Testis (tissue), 3 donors: ENCODE results near the gene CDH24. TPM values are rescaled to one million over a fixed set of nuclear protein-coding genes. Genes with fewer than 3 reads are reported as not detected.

ENCODE experiments used
- DNase-seq: peaks from one replicate; pipeline ENCODE4 v3.0.0-alpha.2; 2019
- H3K27ac ChIP-seq, 2 donors: fragments of 200-600 bp; sonication (generic); one replicate each; pipeline ENCODE4 v1.5.1; 2019
- H3K27me3 ChIP-seq: fragments of 200-600 bp; sonication (generic); one replicate; pipeline ENCODE4 v1.5.1; 2019
- H3K36me3 ChIP-seq: fragments of 200-600 bp; sonication (generic); one replicate; pipeline ENCODE4 v1.5.1; 2017; ENCODE audit warnings: low read depth; ENCODE audit errors: missing control alignments
- H3K4me1 ChIP-seq: fragments of 200-600 bp; sonication (generic); one replicate; pipeline ENCODE4 v1.5.1; 2019
- H3K4me3 ChIP-seq, 2 donors: fragments of 200-600 bp; sonication (generic); one replicate each; pipeline ENCODE4 v1.5.1; 2017 to 2019
- H3K9me3 ChIP-seq: fragments of 200-600 bp; sonication (generic); one replicate; pipeline ENCODE4 v1.5.1; 2017
- CTCF ChIP-seq, 3 experiments: fragments of 450-650 bp in 2 of 3; fragments of 200-600 bp in 1 of 3; sonication (generic) in 1 of 3; IDR thresholded peaks; one replicate each; pipeline ENCODE4 v1.5.1; 2016 to 2019; ENCODE audit warnings: antibody characterized with exemption in 3 of 3, mild to moderate bottlenecking in 2 of 3, moderate library complexity in 1 of 3
- POLR2A ChIP-seq: fragments of 450-650 bp; IDR thresholded peaks from one replicate; pipeline ENCODE4 v1.6.1; 2017; ENCODE audit warnings: antibody characterized with exemption, mild to moderate bottlenecking, moderate library complexity
- WGBS, 2 donors: methylation state at CpG; one replicate each; pipeline ENCODE4 v1.1.5; 2018; 5-methylcytosine and 5-hydroxymethylcytosine counted together
- intact Hi-C: fragments of 100-400 bp; cut with DNase I; formaldehyde crosslinking; loops from one replicate; pipeline ENCODE4 v1.15.1; 2023; ENCODE audit warnings: low total_unique reads
- polyA plus RNA-seq: library from polyadenylated mRNA; stranded (reverse); fragments of 350-450 nt; fragmentation: Illumina TruSeq; extraction: RNeasy Lipid Tissue Mini Kit (QIAGEN cat#74804); gene quantifications from one replicate; pipeline ENCODE4 v1.2.3, GENCODE V29; 2014; ENCODE audit warnings: low read depth, low replicate concordance; ENCODE audit not compliant: insufficient read depth
- total RNA-seq, 2 donors: library from RNA; depleted of rRNA; stranded (reverse); fragments of >200 nt; gene quantifications; one replicate each; pipeline ENCODE4 v1.2.3, GENCODE V29; 2016

The CDH24 gene
- total and polyA plus RNA-seq, 3 donors from 2014 or later, result 3.9 to 10.2 (median 10.2) TPM

- 95% methylated on average over 1 of the region's 1 CpG for WGBS, 2 donors
- H3K4me3 ChIP-seq, result no peak overlapping the region
- no peaks in the 10 kb centered on the region for H3K36me3 ChIP-seq
- no peaks in the 10 kb centered on the region for H3K27me3 ChIP-seq
- no peak for DNase-seq
- TF ChIP-seq POLR2A (no peak), CTCF (IDR thresholded peaks at IDR 0.05) (no peak)
- H3K27ac ChIP-seq, result no peak overlapping the region
- intact Hi-C loops, result no loop called here
- no peaks in the 10 kb centered on the region for H3K9me3 ChIP-seq
- peaks cover 20% of the 10 kb centered on the region for H3K4me1 ChIP-seq
Measured at GRCh38 chr14:23074906-23075305, 17.6 kb upstream of the CDH24 start.

DNA sequence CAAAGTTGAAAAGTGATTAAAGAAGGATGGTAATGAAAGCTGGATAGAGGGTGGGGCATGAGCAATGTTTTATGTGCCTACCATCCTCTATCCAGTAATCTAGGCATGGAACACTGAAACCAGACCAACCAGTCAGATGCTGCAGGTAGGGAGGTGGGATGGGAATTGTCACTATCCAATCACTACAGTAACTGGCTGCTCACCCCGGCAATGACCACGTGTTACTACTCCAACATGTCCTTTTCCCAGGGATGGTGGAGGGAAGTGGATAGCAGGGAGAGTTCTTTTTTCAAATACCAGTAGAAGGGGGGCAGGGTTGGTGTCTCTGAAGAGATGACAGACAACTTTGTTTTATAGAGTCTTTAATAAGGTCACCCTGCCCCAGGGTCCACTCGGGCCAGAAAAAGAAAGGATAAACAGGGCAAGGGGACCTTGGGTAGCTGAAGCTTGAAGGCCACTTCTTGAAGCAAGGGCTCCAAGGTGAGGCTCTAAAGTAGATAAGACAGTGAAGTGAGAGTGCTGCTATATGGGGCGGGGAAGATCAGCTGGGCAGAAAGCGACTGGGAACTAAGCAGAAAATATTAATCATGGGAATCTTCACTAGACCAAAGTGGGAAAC lies 14.7 kb upstream of the CDH24 start:
- H3K36me3 ChIP-seq, result no peaks in the 10 kb centered on the region
- DNase-seq, result no peak
- intact Hi-C loops, result no loop called here
- WGBS, 2 donors, result 54 to 60% methylated on average over 5 of the region's 5 CpGs
- H3K4me1 ChIP-seq, result peaks cover 36% of the 10 kb centered on the region
- peak overlapping the region; percentile 77 to 82 for H3K27ac ChIP-seq
- H3K9me3 ChIP-seq, result no peaks in the 10 kb centered on the region
- H3K27me3 ChIP-seq, result no peaks in the 10 kb centered on the region
- H3K4me3 ChIP-seq, result peak overlapping the region in 1 of 2 donors; percentile 68
- TF ChIP-seq CTCF (IDR thresholded peaks at IDR 0.05) (no peak), POLR2A (no peak)

DNA sequence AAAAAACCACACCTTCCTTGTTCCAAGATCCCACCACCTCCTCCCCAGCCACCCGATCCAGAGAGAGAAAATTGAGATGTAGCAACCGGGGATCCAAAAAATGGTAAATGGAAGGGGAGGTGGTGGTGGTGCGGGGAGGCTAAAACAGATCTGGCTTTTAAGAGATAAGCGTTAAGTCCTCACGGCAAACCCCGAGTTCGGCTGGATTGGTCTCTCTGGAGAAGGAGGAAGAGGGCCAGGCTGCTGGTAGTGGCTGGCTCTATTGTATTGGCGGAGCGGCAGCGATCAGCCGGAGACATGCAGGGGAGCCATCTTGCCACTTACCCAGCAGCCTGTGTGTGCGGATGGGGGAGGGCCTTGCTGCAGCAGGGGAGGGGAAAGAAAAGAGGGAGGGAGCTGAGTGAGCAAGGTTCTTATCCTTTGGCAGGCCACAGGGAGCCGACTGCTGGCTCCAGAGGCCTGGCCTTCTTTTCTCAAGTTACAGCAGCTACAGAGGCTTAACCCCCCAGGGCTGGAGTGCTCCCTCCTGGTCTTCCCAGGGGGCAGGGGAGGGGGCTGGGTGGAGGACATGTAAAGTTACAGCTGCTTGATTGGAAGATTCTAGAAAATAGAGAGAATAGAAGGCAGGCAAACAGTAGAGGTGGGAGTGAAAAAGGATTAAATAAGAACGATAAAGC lies 14.1 kb upstream of the CDH24 start:
- no peaks in the 10 kb centered on the region for H3K27me3 ChIP-seq
- H3K4me3 ChIP-seq, result peak overlapping the region; percentile 53 to 68
- peaks cover 36% of the 10 kb centered on the region for H3K4me1 ChIP-seq
- H3K36me3 ChIP-seq, result no peaks in the 10 kb centered on the region
- no peak for TF ChIP-seq CTCF (IDR thresholded peaks at IDR 0.05)
- intact Hi-C loops, result no loop called here
- 16 to 41% methylated on average over 14 of the region's 14 CpGs for WGBS, 2 donors
- peak; percentile 92 for DNase-seq
- H3K9me3 ChIP-seq, result no peaks in the 10 kb centered on the region
- peak overlapping the region; percentile 77 to 82 for H3K27ac ChIP-seq

DNA sequence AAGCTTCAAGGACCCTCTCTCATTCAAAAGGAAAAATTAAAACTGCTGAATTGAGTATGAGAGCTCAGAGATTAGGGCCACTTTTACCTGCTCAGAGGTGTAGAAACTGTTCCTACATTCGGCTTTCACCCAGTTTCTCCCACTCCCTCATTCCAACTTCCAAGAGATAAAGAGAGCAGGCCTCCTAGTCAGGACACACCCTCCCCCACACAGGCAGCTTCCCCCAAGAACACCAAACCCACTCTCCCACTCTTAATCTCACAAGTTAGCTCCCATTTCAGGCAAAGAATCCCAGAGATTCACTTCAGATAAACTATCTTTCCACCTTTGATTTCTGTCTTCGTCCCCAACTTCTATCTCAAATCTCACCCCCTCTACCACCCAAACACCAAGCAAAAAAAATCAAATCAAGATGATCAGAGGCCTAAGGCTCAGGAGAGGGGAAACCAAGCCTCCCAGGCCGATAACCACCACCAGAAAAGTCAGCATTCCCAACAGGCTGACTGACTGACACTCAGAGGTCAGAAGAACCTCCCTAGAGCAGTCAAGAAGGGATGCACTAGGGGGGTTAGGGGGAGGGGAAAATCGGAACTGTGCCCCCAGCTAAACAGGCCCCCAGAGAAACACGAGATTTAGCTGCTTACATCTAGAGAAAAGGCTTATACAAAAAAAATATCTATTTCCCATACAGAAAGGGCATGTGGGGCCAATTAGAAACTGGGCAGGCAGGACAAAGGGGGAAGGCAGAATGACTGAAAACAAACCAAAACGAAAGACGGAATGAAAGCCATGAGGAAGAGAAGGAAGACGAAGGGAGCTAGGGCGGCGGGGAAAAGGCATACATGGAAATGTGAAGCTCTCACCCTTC lies 13.2 kb upstream of the CDH24 start:
- no peak for TF ChIP-seq POLR2A
- TF ChIP-seq CTCF (IDR thresholded peaks at IDR 0.05), result no peak
- Histone ChIP-seq H3K27ac (peak overlapping the region; percentile 77 to 82), H3K9me3 (no peaks in the 10 kb centered on the region), H3K4me3 (peak overlapping the region; percentile 53 to 68), H3K36me3 (no peaks in the 10 kb centered on the region), H3K27me3 (no peaks in the 10 kb centered on the region), H3K4me1 (peaks cover 36% of the 10 kb centered on the region)
- WGBS, 2 donors, result 31 to 37% methylated on average over 10 of the region's 10 CpGs
- DNase-seq, result no peak
- intact Hi-C loops, result no loop called here
